Kidney epithelial cell (primary cell): Measurements from ENCODE around the gene TRNP1. TPM values are rescaled to one million over a fixed set of nuclear protein-coding genes. Genes with fewer than 3 reads are reported as not detected.

ENCODE experiments used
- DNase-seq: peaks from one replicate; pipeline ENCODE4 v3.0.0-alpha.2; 2010; ENCODE audit warnings: low read depth
- H3K27me3 ChIP-seq: 2 replicates; pipeline ENCODE4 v1.6.0; 2011; ENCODE audit warnings: low read length; ENCODE audit not compliant: control insufficient read depth, insufficient read depth
- H3K36me3 ChIP-seq: 2 replicates; pipeline ENCODE4 v1.5.1; 2011; ENCODE audit warnings: low read length; ENCODE audit not compliant: control insufficient read depth, insufficient read depth
- H3K4me3 ChIP-seq: 2 replicates; pipeline ENCODE4 v1.5.1; 2011; ENCODE audit warnings: low read depth, mild to moderate bottlenecking, control low read depth, low read length
- CTCF ChIP-seq: IDR thresholded peaks from 2 replicates; pipeline ENCODE4 v1.5.1; 2011; ENCODE audit warnings: mild to moderate bottlenecking, moderate library complexity, low read length, control low read depth, inconsistent platforms; ENCODE audit not compliant: insufficient read depth, poor library complexity, severe bottlenecking
- total RNA-seq: library from RNA; depleted of rRNA; stranded (reverse); fragments of >200 nt; gene quantifications from 2 replicates; pipeline ENCODE4 v1.2.3, GENCODE V29; 2015

The TRNP1 gene
- total RNA-seq, 1 donor from 2014 or later: 127 TPM

DNA sequence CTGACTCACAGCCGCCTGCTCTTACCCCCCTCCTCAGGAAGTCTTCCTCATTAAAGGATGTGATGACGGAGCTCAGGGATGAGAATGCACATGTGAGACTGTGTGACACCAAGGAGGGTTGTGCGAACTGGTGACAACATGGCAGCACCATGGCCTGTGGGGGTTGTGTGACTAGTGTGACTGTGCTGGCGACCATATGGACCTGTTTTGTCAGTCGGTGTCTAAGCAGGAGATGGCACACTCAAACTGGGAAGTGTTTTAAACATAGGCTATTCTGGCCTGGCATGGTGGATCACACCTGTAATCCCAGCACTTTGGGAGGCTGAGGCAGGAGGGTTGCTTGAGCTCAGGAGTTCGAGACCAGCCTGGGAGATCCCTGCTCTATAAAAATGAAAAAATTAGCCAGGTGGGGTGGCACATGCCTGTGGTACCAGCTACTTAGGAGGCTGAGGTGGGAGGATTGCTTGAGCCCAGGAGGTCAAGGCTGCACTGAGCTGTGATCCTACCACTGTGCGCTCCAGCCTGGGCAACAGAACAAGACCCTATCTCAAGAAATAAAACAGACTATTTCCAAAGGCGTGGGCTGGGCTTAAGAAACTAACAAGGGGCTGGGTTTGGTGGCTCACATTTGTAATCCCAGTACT, 7.4 kb downstream of the TRNP1 start:
- Histone ChIP-seq H3K36me3 (no peaks in the 10 kb centered on the region), H3K4me3 (no peak overlapping the region), H3K27me3 (no peaks in the 10 kb centered on the region)
- no peak for TF ChIP-seq CTCF
- no peak for DNase-seq

DNA sequence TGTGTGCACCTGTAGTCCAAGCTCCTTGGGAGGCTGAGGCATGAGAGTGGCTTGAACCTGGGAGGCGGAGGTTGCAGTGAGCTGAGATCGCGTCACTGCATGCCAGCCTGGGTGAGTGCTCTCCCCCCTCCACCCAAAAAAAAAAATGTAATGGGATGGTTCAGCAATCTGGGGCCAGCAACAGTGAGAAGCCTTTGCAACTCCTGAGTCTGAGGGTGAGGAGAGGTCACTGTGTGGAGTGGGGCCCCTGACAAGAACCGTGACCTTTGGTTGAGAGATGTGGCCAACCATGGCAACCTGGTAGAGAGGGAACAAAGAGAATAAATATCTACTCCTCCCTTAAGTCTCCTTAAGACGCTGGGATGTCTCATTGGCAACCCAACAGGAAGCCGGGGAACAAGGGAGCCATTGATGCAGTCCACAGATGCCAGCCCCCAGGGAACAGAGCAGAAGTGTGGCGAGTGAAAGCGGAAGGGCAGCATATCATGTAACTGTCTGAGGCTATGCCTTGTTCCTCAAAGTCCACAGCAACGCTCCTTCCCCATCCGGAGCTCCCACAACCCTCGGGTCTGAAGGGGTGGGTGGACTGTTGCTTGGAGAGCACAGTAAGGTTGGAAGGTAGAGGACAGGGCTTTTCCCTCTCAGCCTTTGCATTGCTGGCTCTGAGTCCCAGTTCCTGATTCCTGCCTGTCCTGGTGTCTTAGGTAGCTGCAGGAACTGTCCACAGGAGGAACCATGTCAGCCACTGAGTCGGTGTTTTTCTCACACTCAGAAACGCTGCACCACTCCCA, 8.3 kb downstream of the TRNP1 start:
- no peak for TF ChIP-seq CTCF
- Histone ChIP-seq H3K27me3 (no peaks in the 10 kb centered on the region), H3K36me3 (no peaks in the 10 kb centered on the region), H3K4me3 (no peak overlapping the region)
- DNase-seq: no peak

DNA sequence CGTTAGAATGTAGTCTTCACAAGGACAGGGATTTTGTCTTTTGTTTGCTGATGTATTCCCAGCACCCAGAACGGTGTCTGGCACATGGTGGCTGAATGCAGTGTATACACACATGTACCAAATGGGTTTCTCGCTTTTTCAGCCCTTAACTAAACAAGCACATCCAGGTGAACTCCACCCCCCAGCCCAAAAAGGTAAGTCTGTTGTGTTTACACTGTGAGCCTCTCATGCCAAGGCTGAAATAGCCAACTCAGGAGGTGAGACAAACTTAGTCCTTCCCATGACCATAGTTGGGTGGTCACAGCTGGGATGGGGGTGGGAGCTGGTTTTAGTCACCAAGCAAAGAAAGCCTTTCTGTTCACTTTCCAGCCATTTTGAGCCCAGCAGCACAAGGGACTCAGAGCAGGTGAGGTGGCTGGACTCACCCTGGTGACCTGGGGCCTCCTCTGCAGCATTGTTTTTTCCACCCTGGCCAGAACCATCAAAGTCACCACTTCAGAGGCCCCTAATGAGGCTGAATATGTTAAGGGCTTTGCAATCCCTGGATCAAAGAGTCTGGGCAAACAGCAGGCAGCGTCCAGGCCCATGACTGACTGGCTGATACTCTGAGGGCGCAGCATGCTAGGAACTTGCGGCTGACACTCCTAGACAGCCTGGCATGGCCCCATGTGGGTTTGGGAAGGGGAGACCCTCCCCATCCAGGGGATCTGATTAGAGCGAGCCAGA, 10.4 kb downstream of the TRNP1 start:
- H3K36me3 ChIP-seq: no peaks in the 10 kb centered on the region
- no peak for TF ChIP-seq CTCF
- H3K27me3 ChIP-seq: no peaks in the 10 kb centered on the region
- no peak overlapping the region for H3K4me3 ChIP-seq
- DNase-seq: no peak

DNA sequence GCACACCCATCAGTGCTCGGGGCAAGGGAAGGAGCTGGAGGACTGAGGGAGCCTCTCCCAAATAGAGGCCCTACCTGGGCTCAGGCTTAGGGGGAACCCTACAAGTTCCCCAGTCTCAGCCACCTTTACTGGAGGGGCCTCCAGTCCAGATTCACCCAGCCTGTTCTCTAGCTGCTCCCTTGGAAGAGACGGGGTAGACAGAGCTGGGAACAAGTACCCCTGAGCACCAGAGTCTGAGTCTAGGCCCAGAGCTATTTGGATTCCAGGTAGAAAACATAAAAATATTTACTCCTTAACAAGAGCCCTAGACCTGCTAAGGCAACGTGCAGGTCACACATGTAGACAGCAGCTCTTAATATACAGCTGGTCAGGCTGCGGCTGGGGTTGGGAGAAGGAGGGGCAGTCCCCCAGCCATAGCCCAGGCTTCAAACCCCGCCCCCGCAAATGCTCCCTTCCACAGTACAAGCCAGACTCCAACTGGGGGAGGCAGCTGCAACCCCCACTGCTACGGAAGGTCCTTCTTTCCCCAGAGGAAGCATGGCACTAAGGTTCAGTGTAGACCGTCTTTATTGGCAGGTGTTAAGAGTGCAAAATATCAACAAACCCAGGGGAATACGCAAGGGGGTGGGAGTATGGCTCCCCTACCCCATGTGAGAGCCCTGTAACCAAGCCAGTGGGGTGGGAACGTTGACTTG, 11.1 kb downstream of the TRNP1 start:
- no peak overlapping the region for H3K4me3 ChIP-seq
- TF ChIP-seq CTCF: no peak
- DNase-seq: no peak
- no peaks in the 10 kb centered on the region for H3K27me3 ChIP-seq
- no peaks in the 10 kb centered on the region for H3K36me3 ChIP-seq

DNA sequence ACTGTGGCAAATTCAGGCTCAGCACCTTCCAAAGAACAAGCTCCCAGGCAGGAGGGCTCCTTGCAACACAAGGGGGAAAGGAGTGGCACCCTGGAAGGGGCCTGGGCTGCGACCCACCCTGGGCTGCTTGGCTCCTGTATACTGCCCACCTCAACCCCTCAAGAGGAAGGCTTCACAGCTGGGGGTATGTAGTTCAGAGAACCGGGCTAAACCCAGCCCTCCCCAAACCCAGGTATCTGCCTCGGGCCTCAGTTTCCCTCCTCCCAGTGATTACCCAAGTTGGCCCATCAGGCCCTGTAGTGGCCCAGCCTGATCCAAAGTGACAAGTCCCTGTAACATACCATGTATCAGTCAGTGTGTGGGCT, 11.7 kb downstream of the TRNP1 start:
- no peaks in the 10 kb centered on the region for H3K27me3 ChIP-seq
- no peak for TF ChIP-seq CTCF
- no peak overlapping the region for H3K4me3 ChIP-seq
- no peak for DNase-seq
- H3K36me3 ChIP-seq: no peaks in the 10 kb centered on the region
